HG02610 (cell line): ENCODE results near the gene HYOU1.
"Not testable (repeated sequence)": the region's sequence is repeated elsewhere in the genome, so short reads cannot be mapped to it uniquely, and the experiment has no call there.

ENCODE experiments used
- ATAC-seq: cut with Tn5 transposase; IDR thresholded peaks from one replicate; pipeline ENCODE4 v1.9.1; 2021; ENCODE audit warnings: mild to moderate bottlenecking, moderate library complexity; ENCODE audit not compliant: unreplicated experiment

HYOU1 gene

GRCh38 chr11:119044708-119045107 lies 12.3 kb downstream of the HYOU1 start:
- ATAC-seq: no peak

GRCh38 chr11:119042927-119043326 lies 14.1 kb downstream of the HYOU1 start:
- no peak for ATAC-seq

- no peak for ATAC-seq
Measured at GRCh38 chr11:119041821-119042514, 15.0 kb downstream of the HYOU1 start.

- ATAC-seq: not testable (repeated sequence)
Measured at GRCh38 chr11:119039471-119039870, 17.5 kb downstream of the HYOU1 start.

GRCh38 chr11:119038884-119039283 lies 18.1 kb downstream of the HYOU1 start:
- no peak for ATAC-seq

GRCh38 chr11:119034813-119035212 lies 22.2 kb downstream of the HYOU1 start:
- ATAC-seq: no peak

GRCh38 chr11:119033421-119033820 lies 23.6 kb downstream of the HYOU1 start:
- ATAC-seq: not testable (repeated sequence)

- no peak for ATAC-seq
Measured at GRCh38 chr11:119031912-119032280, 25.1 kb downstream of the HYOU1 start.

- peak; percentile 87 for ATAC-seq
Measured at GRCh38 chr11:119030329-119031047, 26.5 kb downstream of the HYOU1 start, which contains the start of gene SLC37A4. Gene SLC37A4 (minus strand): TSS chr11:119030877.

- ATAC-seq: no peak
Measured at GRCh38 chr11:119030029-119030328, 27.0 kb downstream of the HYOU1 start.

- no peak for ATAC-seq
Measured at GRCh38 chr11:119029340-119030028, 27.5 kb downstream of the HYOU1 start.

- no peak for ATAC-seq
Measured at GRCh38 chr11:119029069-119029339, 28.0 kb downstream of the HYOU1 start.

GRCh38 chr11:119028346-119029068 lies 28.5 kb downstream of the HYOU1 start:
- ATAC-seq: no peak

GRCh38 chr11:119027561-119028345 lies 29.3 kb downstream of the HYOU1 start:
- ATAC-seq: no peak

GRCh38 chr11:119026970-119027369 lies 30.0 kb downstream of the HYOU1 start:
- no peak for ATAC-seq

GRCh38 chr11:119025978-119026766 lies 30.8 kb downstream of the HYOU1 start:
- no peak for ATAC-seq

- ATAC-seq: no peak
Measured at GRCh38 chr11:119025541-119025940, 31.5 kb downstream of the HYOU1 start.

GRCh38 chr11:119025099-119025473 lies 31.9 kb downstream of the HYOU1 start:
- ATAC-seq: no peak

- ATAC-seq: no peak
Measured at GRCh38 chr11:119024430-119025098, 32.4 kb downstream of the HYOU1 start.

GRCh38 chr11:119023741-119024140 lies 33.3 kb downstream of the HYOU1 start:
- ATAC-seq: no peak
